ENCODE results near the gene PCDHA2.
"Not testable (repeated sequence)": the region's sequence is repeated elsewhere in the genome, so short reads cannot be mapped to it uniquely, and the experiment has no call there.

The PCDHA2 gene

DNA sequence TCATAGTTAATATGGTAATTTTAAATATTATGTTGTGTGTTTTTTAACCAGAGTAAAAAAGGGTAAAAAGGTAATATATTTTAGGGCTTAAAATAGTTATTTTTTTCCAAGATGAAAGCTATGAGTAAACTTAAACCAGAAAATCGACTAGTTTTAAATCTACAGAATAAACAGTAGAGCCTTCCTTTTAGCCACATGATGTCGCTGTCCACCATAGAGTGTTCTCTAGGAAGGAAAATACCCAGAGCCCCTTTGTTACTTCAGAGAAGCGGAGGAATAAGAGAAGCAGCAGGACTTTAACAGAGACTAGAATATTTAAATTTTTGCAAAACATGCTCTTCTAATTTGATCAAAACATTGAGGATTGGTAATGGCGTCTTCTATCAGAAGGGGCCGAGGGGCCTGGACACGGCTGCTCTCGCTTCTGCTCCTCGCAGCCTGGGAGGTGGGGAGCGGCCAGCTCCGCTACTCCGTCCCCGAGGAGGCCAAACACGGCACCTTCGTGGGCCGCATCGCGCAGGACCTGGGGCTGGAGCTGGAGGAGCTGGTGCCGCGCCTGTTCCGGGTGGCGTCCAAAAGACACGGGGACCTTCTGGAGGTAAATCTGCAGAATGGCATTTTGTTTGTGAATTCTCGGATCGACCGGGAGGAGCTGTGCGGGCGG is at the start of gene PCDHA2:
Gene PCDHA2 (plus strand): TSS at position 258 of the 664 bp plus-strand sequence.
- no peaks in the 10 kb centered on the region for H3K27me3 ChIP-seq (ENCODE audit: control insufficient read depth, insufficient read depth, low read length)
- no peaks in the 10 kb centered on the region for H3K36me3 ChIP-seq (ENCODE audit: control insufficient read depth, insufficient read depth, low read length)
- no peaks in the 10 kb centered on the region for H3K4me1 ChIP-seq (ENCODE audit: control insufficient read depth, insufficient read depth, low read length)
- H3K27ac ChIP-seq (ENCODE audit: low read depth, low read length) = no peak within 1 kb of the TSS
- H3K9ac ChIP-seq (ENCODE audit: low read length) = no peak within 1 kb of the TSS
- no peak within 1 kb of the TSS for H3K4me3 ChIP-seq (ENCODE audit: low read length)

DNA sequence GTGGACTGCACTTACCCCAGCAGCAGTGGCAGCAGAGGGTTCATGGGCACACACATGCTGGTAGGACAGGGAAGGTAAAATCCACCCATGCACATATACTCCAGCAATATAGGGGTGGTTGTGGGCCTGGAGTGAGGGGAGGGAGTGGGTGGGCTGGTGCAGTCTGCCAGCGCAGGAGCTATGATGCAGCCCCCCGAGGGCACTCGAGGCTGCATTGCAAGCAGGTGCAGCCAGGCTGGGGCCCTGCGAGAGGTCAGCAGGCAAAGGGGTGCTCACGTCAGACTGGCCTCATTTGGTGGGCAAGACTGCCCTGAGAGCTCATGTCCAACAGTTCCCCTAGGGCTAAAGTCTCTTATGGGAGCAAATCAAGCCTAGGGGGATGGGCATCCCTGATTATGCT is 41.1 kb upstream of the PCDHA2 start:
- H3K4me1 ChIP-seq (ENCODE audit: control insufficient read depth, insufficient read depth, low read length) = no peaks in the 10 kb centered on the region
- no peaks in the 10 kb centered on the region for H3K36me3 ChIP-seq (ENCODE audit: control insufficient read depth, insufficient read depth, low read length)
- H3K9ac ChIP-seq (ENCODE audit: low read length) = no peak overlapping the region
- no peak overlapping the region for H3K27ac ChIP-seq (ENCODE audit: low read depth, low read length)
- no peak overlapping the region for H3K4me3 ChIP-seq (ENCODE audit: low read length)
- no peaks in the 10 kb centered on the region for H3K27me3 ChIP-seq (ENCODE audit: control insufficient read depth, insufficient read depth, low read length)

DNA sequence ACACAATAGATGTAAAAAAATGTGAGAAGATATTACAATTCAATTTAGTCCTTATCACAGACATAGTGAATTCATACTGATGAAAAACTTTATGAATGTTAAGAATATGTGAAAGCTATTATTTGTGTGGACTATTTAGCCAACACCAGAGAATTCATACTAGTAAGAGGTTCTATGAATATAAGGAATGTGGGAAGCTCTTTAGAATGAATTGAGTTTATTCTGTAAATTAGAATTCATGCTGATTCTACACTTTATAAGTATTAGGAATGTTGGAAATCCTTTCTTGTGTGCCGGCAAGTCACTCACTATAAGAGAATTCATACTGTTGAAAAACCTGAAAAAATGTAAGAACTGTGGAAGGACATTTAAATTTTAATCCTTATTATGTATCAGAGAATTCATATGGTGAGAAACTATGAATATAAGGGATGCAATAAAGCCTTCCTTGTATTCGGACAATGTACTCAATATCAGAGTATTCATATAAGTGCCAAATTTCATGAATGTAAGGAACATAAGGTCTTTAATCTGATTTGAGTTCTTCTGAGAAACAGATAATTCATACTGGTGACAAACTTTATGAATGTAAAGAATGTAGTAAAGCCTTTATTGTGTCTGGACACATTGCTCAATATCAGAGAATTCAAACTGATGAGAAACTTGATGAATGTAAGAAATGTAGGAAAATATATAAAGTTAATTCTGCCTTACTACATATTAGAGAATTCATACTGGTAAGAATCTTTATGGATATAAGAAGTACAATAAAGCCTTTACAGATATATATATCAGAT is 30.3 kb upstream of the PCDHA2 start:
- no peaks in the 10 kb centered on the region for H3K27me3 ChIP-seq (ENCODE audit: control insufficient read depth, insufficient read depth, low read length)

DNA sequence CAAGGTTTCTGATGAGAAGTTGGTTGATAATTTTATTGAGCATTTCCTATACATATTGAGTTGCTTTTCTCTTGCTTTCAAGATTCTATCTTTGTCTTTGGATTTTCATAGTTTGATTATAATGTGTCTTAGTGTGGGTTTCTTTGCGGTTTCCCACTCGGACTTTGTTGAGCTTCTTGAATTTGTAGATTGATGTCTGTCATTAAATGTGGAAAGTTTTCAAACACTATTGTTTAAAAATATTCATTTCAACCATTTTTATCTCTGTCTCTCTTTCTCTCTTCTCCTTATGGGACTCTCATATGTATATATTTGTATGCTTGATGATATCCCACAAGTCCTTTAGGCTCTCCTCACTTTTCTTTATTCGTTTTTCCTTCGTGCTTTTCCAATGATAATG is 27.2 kb upstream of the PCDHA2 start:
- Histone ChIP-seq H3K27ac (ENCODE audit: low read depth, low read length) (no peak overlapping the region), H3K4me1 (ENCODE audit: control insufficient read depth, insufficient read depth, low read length) (no peaks in the 10 kb centered on the region), H3K36me3 (ENCODE audit: control insufficient read depth, insufficient read depth, low read length) (no peaks in the 10 kb centered on the region), H3K27me3 (ENCODE audit: control insufficient read depth, insufficient read depth, low read length) (no peaks in the 10 kb centered on the region), H3K4me3 (ENCODE audit: low read length) (no peak overlapping the region), H3K9ac (ENCODE audit: low read length) (no peak overlapping the region)

More for the DNA sequence above, 30.3 kb upstream of the PCDHA2 start:
- Histone ChIP-seq H3K9ac (ENCODE audit: low read length) (no peak overlapping the region), H3K4me3 (ENCODE audit: low read length) (no peak overlapping the region), H3K4me1 (ENCODE audit: control insufficient read depth, insufficient read depth, low read length) (no peaks in the 10 kb centered on the region), H3K27ac (ENCODE audit: low read depth, low read length) (no peak overlapping the region), H3K36me3 (ENCODE audit: control insufficient read depth, insufficient read depth, low read length) (no peaks in the 10 kb centered on the region)

DNA sequence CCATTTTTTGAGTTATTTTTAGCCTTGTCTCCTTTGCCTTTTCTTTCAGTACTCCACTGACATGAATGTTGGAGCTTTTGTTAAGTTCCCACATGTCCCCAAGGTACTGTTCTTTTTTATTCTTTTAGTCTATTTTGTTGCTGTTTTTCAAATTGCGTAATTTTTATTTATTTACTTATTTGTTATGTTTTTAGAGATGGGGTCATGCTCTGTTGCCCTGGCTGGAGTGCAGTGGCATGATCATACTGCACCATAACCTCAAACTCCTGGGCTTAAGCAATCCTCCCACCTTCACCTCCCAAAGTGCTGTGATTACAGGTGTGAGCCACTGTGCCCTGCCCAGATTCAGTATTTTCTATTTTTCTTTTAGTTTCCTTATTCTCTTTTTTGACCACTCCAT is 14.1 kb upstream of the PCDHA2 start:
- Histone ChIP-seq H3K4me1 (ENCODE audit: control insufficient read depth, insufficient read depth, low read length) (no peaks in the 10 kb centered on the region), H3K27me3 (ENCODE audit: control insufficient read depth, insufficient read depth, low read length) (no peaks in the 10 kb centered on the region), H3K9ac (ENCODE audit: low read length) (no peak overlapping the region), H3K36me3 (ENCODE audit: control insufficient read depth, insufficient read depth, low read length) (no peaks in the 10 kb centered on the region), H3K27ac (ENCODE audit: low read depth, low read length) (no peak overlapping the region), H3K4me3 (ENCODE audit: low read length) (no peak overlapping the region)

DNA sequence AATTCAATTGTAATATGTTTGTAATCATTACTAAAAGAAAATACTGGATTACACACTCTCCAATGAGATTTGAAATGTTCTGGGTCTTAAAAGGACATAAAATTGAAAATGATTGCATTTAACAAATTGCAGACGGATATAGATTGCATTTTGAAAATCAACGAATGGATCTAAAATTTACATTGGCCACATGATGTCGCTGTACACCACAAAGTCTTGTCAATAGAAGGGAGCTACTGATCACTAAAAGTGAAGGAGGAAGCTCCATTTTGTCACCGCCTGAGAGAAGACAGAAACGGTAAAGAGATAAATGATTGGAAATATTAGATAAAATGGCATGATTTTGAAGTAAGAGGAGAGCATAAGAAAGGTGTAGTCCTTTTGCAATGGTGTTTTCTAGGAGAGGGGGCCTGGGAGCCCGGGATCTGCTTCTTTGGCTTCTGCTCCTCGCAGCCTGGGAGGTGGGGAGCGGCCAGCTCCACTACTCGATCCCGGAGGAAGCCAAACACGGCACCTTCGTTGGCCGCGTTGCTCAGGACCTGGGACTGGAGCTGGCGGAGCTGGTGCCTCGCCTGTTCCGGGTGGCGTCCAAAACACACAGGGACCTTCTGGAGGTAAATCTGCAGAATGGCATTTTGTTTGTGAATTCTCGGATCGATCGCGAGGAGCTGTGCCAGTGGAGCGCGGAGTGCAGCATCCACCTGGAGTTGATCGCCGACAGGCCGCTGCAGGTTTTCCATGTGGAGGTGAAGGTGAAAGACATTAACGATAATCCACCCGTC is 8.6 kb upstream of the PCDHA2 start, which contains the start of gene PCDHA1:
Gene PCDHA1 (plus strand): TSS at position 236 of the 782 bp plus-strand sequence.
- H3K27ac ChIP-seq (ENCODE audit: low read depth, low read length) = no peak within 1 kb of the TSS
- no peaks in the 10 kb centered on the region for H3K36me3 ChIP-seq (ENCODE audit: control insufficient read depth, insufficient read depth, low read length)
- H3K4me1 ChIP-seq (ENCODE audit: control insufficient read depth, insufficient read depth, low read length) = no peaks in the 10 kb centered on the region
- no peak within 1 kb of the TSS for H3K4me3 ChIP-seq (ENCODE audit: low read length)
- no peak within 1 kb of the TSS for H3K9ac ChIP-seq (ENCODE audit: low read length)
- no peaks in the 10 kb centered on the region for H3K27me3 ChIP-seq (ENCODE audit: control insufficient read depth, insufficient read depth, low read length)

DNA sequence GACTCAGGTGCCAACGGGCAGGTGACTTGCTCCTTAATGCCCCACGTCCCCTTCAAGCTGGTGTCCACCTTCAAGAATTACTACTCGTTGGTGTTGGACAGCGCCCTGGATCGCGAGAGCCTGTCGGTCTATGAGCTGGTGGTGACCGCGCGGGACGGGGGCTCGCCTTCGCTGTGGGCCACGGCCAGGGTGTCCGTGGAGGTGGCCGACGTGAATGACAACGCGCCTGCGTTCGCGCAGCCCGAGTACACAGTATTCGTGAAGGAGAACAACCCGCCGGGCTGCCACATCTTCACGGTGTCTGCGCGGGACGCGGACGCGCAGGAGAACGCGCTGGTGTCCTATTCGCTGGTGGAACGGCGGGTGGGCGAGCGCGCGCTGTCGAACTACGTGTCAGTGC is 7.2 kb upstream of the PCDHA2 start:
- not testable (repeated sequence) for H3K27me3 ChIP-seq (ENCODE audit: control insufficient read depth, insufficient read depth, low read length); H3K4me3 ChIP-seq (ENCODE audit: low read length)

DNA sequence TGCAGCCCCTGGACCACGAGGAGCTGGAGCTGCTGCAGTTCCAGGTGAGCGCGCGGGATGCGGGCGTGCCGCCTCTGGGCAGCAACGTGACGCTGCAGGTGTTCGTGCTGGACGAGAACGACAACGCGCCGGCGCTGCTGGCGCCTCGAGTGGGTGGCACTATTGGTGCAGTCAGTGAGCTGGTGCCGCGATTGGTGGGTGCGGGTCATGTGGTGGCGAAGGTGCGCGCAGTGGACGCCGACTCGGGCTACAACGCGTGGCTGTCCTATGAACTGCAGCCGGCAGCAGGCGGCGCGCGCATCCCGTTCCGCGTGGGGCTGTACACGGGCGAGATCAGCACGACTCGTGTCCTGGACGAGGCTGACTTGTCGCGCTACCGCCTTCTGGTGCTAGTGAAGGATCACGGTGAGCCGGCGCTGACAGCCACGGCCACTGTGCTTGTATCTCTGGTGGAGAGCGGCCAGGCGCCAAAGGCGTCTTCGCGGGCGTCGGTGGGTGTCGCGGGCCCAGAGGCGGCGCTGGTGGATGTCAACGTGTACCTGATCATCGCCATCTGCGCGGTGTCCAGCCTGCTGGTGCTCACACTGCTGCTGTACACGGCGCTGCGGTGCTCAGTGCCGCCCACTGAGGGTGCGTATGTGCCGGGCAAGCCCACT is 6.7 kb upstream of the PCDHA2 start:
- H3K4me1 ChIP-seq (ENCODE audit: control insufficient read depth, insufficient read depth, low read length); H3K4me3 ChIP-seq (ENCODE audit: low read length); H3K27me3 ChIP-seq (ENCODE audit: control insufficient read depth, insufficient read depth, low read length); H3K9ac ChIP-seq (ENCODE audit: low read length); H3K36me3 ChIP-seq (ENCODE audit: control insufficient read depth, insufficient read depth, low read length); H3K27ac ChIP-seq (ENCODE audit: low read depth, low read length): not testable (repeated sequence)

More for the DNA sequence above, 7.2 kb upstream of the PCDHA2 start:
- H3K27ac ChIP-seq (ENCODE audit: low read depth, low read length); H3K9ac ChIP-seq (ENCODE audit: low read length); H3K4me1 ChIP-seq (ENCODE audit: control insufficient read depth, insufficient read depth, low read length); H3K36me3 ChIP-seq (ENCODE audit: control insufficient read depth, insufficient read depth, low read length): not testable (repeated sequence)

DNA sequence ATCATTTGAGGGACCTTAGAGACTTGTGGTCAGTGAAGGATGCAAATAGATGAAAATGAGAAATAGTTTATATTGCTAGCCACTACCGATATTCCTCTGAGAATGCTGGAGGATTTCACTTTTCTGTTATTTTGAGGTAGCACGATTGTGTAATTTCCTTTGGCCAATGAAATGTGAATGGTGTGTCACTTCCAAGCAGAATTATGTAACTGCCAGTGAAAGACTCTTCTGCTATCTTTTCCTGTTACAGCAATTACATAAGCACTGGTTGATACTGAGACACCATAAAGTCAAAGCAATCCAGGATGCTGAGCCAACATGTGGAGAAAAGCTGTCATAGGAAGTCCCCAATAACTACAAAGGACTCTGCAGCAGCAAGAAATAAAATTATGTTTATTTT is 3.6 kb upstream of the PCDHA2 start:
- H3K36me3 ChIP-seq (ENCODE audit: control insufficient read depth, insufficient read depth, low read length) = no peaks in the 10 kb centered on the region
- no peaks in the 10 kb centered on the region for H3K4me1 ChIP-seq (ENCODE audit: control insufficient read depth, insufficient read depth, low read length)
- no peaks in the 10 kb centered on the region for H3K27me3 ChIP-seq (ENCODE audit: control insufficient read depth, insufficient read depth, low read length)
- H3K27ac ChIP-seq (ENCODE audit: low read depth, low read length) = no peak overlapping the region
- no peak overlapping the region for H3K4me3 ChIP-seq (ENCODE audit: low read length)
- H3K9ac ChIP-seq (ENCODE audit: low read length) = no peak overlapping the region

DNA sequence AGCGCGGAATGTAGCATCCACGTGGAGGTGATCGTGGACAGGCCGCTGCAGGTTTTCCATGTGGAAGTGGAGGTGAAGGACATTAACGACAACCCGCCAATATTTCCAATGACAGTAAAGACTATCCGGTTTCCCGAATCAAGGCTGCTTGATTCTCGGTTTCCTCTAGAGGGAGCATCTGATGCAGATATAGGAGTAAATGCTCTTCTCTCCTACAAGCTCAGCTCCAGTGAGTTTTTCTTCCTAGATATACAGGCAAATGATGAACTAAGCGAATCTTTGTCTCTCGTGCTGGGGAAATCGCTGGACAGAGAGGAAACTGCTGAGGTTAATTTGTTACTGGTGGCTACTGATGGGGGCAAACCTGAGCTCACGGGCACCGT is 598 bp downstream of the PCDHA2 start:
- no peaks in the 10 kb centered on the region for H3K36me3 ChIP-seq (ENCODE audit: control insufficient read depth, insufficient read depth, low read length)
- H3K9ac ChIP-seq (ENCODE audit: low read length) = no peak overlapping the region
- no peak overlapping the region for H3K4me3 ChIP-seq (ENCODE audit: low read length)
- H3K27ac ChIP-seq (ENCODE audit: low read depth, low read length) = no peak overlapping the region
- H3K27me3 ChIP-seq (ENCODE audit: control insufficient read depth, insufficient read depth, low read length) = no peaks in the 10 kb centered on the region
- no peaks in the 10 kb centered on the region for H3K4me1 ChIP-seq (ENCODE audit: control insufficient read depth, insufficient read depth, low read length)

DNA sequence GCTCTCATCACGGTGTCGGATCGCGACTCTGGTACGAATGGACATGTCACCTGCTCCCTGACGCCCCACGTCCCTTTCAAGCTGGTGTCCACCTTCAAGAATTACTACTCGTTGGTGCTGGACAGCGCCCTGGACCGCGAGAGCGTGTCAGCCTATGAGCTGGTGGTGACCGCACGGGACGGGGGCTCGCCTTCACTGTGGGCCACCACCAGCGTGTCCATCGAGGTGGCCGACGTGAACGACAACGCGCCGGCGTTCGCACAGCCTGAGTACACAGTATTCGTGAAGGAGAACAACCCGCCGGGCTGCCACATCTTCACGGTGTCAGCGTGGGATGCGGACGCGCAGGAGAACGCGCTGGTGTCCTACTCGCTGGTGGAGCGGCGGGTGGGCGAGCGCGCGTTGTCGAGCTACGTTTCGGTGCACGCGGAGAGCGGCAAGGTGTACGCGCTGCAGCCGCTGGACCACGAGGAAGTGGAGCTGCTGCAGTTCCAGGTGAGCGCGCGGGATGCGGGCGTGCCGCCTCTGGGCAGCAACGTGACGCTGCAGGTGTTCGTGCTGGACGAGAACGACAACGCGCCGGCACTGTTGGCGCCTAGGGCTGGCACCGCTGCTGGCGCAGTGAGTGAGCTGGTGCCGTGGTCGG is 1.5 kb downstream of the PCDHA2 start:
- H3K9ac ChIP-seq (ENCODE audit: low read length); H3K36me3 ChIP-seq (ENCODE audit: control insufficient read depth, insufficient read depth, low read length); H3K27ac ChIP-seq (ENCODE audit: low read depth, low read length); H3K4me1 ChIP-seq (ENCODE audit: control insufficient read depth, insufficient read depth, low read length); H3K4me3 ChIP-seq (ENCODE audit: low read length); H3K27me3 ChIP-seq (ENCODE audit: control insufficient read depth, insufficient read depth, low read length): not testable (repeated sequence)

DNA sequence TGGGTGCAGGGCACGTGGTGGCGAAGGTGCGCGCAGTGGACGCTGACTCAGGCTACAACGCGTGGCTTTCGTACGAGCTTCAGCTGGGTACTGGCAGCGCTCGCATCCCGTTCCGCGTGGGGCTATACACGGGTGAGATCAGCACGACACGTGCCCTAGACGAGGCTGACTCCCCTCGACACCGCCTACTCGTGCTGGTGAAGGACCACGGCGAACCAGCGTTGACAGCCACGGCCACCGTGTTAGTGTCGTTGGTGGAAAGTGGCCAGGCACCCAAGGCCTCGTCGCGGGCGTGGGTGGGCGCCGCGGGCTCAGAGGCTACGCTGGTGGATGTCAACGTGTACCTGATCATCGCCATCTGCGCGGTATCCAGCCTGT is 2.1 kb downstream of the PCDHA2 start:
- H3K4me3 ChIP-seq (ENCODE audit: low read length) = no peak overlapping the region
- no peak overlapping the region for H3K9ac ChIP-seq (ENCODE audit: low read length)
- no peaks in the 10 kb centered on the region for H3K27me3 ChIP-seq (ENCODE audit: control insufficient read depth, insufficient read depth, low read length)
- no peaks in the 10 kb centered on the region for H3K4me1 ChIP-seq (ENCODE audit: control insufficient read depth, insufficient read depth, low read length)
- no peak overlapping the region for H3K27ac ChIP-seq (ENCODE audit: low read depth, low read length)
- H3K36me3 ChIP-seq (ENCODE audit: control insufficient read depth, insufficient read depth, low read length) = no peaks in the 10 kb centered on the region
